NCI-H526 treated with DMSO at 0.1 percent for 48 hours (cell line): Measurements from ENCODE around the gene HMG20A.
A peak's percentile ranks its signal among the peaks of the same experiment; 100 is the strongest.

ENCODE experiments used
- DNase-seq: peaks from one replicate; lab custom pipeline; 2025; lab: John Stamatoyannopoulos, UW

The HMG20A gene

GRCh38 chr15:77476995-77477394, 56.3 kb downstream of the HMG20A start:
- DNase-seq: no peak

- no peak for DNase-seq
Measured at GRCh38 chr15:77478051-77478450, 57.4 kb downstream of the HMG20A start.

GRCh38 chr15:77479015-77479414, 58.3 kb downstream of the HMG20A start:
- DNase-seq: no peak

- no peak for DNase-seq
Measured at GRCh38 chr15:77480859-77481633, 60.4 kb downstream of the HMG20A start.

- DNase-seq: no peak
Measured at GRCh38 chr15:77481670-77482069, 61.0 kb downstream of the HMG20A start.

GRCh38 chr15:77482570-77482969, 61.9 kb downstream of the HMG20A start:
- peak; percentile 91 for DNase-seq

GRCh38 chr15:77483425-77484140, 62.9 kb downstream of the HMG20A start:
- no peak for DNase-seq

GRCh38 chr15:77484994-77485393, 64.3 kb downstream of the HMG20A start:
- DNase-seq: peak; percentile 23

- DNase-seq: no peak
Measured at GRCh38 chr15:77486542-77487468, 66.1 kb downstream of the HMG20A start.

GRCh38 chr15:77487469-77487842, 66.8 kb downstream of the HMG20A start:
- DNase-seq: no peak

- peak; percentile 31 for DNase-seq
Measured at GRCh38 chr15:77487888-77488287, 67.2 kb downstream of the HMG20A start.

GRCh38 chr15:77489647-77490046, 69.0 kb downstream of the HMG20A start:
- DNase-seq: no peak

- no peak for DNase-seq
Measured at GRCh38 chr15:77493324-77493907, 72.7 kb downstream of the HMG20A start.

GRCh38 chr15:77494073-77494867, 73.6 kb downstream of the HMG20A start:
- DNase-seq: no peak

GRCh38 chr15:77494964-77495363, 74.3 kb downstream of the HMG20A start:
- DNase-seq: no peak

- no peak for DNase-seq
Measured at GRCh38 chr15:77495838-77496596, 75.3 kb downstream of the HMG20A start.

GRCh38 chr15:77496715-77497109, 76.0 kb downstream of the HMG20A start:
- peak; percentile 47 for DNase-seq

- DNase-seq: no peak
Measured at GRCh38 chr15:77497110-77497737, 76.5 kb downstream of the HMG20A start.

GRCh38 chr15:77497942-77498361, 77.3 kb downstream of the HMG20A start:
- DNase-seq: peak; percentile 20
